H9 (cell line): Measurements from ENCODE around the gene MSLN. TPM values are rescaled to one million over a fixed set of nuclear protein-coding genes. Genes with fewer than 3 reads are reported as not detected.

Source experiments
- DNase-seq: peaks from one replicate; pipeline ENCODE4 v3.0.0-alpha.2; 2017
- H2AFZ ChIP-seq: one replicate; pipeline ENCODE4 v1.6.1; 2013; ENCODE audit warnings: mild to moderate bottlenecking, low read length, control low read depth, moderate library complexity
- H2AK5ac ChIP-seq: 2 replicates; pipeline ENCODE4 v1.6.1; 2013; ENCODE audit warnings: low read length, control low read depth, mixed read lengths; ENCODE audit not compliant: insufficient read length
- H2BK120ac ChIP-seq: one replicate; pipeline ENCODE4 v1.6.1; 2013; ENCODE audit warnings: low read depth, mild to moderate bottlenecking, low read length, control low read depth, inconsistent platforms; ENCODE audit not compliant: poor library complexity, severe bottlenecking
- H2BK12ac ChIP-seq: 2 replicates; pipeline ENCODE4 v1.6.1; 2013; ENCODE audit warnings: low read length, control low read depth, mixed read lengths, low read depth; ENCODE audit not compliant: insufficient read length
- H2BK15ac ChIP-seq: 2 replicates; pipeline ENCODE4 v1.6.1; 2013; ENCODE audit warnings: low read depth, low read length, control low read depth
- H2BK20ac ChIP-seq: one replicate; pipeline ENCODE4 v1.6.1; 2013; ENCODE audit warnings: low read depth, mild to moderate bottlenecking, low read length, control low read depth, inconsistent platforms; ENCODE audit not compliant: poor library complexity, severe bottlenecking
- H2BK5ac ChIP-seq: 2 replicates; pipeline ENCODE4 v1.6.1; 2013; ENCODE audit warnings: low read length, control low read depth, mixed read lengths; ENCODE audit not compliant: insufficient read length
- H3K14ac ChIP-seq: 2 replicates; pipeline ENCODE4 v1.6.1; 2013; ENCODE audit warnings: low read length, control low read depth; ENCODE audit not compliant: insufficient read depth
- H3K18ac ChIP-seq: 2 replicates; pipeline ENCODE4 v1.6.1; 2013; ENCODE audit warnings: low read depth, mild to moderate bottlenecking, mixed read lengths, low read length, control low read depth; ENCODE audit not compliant: insufficient read length
- H3K23ac ChIP-seq: 2 replicates; pipeline ENCODE4 v1.6.1; 2013; ENCODE audit warnings: low read length, control low read depth, mixed read lengths, low read depth; ENCODE audit not compliant: insufficient read length
- H3K23me2 ChIP-seq: 2 replicates; pipeline ENCODE4 v1.6.1; 2013; ENCODE audit warnings: low read depth, mild to moderate bottlenecking, mixed read lengths, low read length, control low read depth; ENCODE audit not compliant: insufficient read length, poor library complexity, severe bottlenecking
- H3K27ac ChIP-seq: 2 replicates; pipeline ENCODE4 v1.5.1; 2013; ENCODE audit warnings: low read length, control low read depth, mixed read lengths, low read depth; ENCODE audit not compliant: insufficient read length
- H3K27me3 ChIP-seq: 2 replicates; pipeline ENCODE4 v1.6.1; 2013; ENCODE audit warnings: low read length, control low read depth, inconsistent platforms; ENCODE audit not compliant: insufficient read depth
- H3K4ac ChIP-seq: 2 replicates; pipeline ENCODE4 v1.6.1; 2013; ENCODE audit warnings: low read depth, mild to moderate bottlenecking, control low read depth, inconsistent platforms, low read length, moderate library complexity
- H3K4me1 ChIP-seq: 2 replicates; pipeline ENCODE4 v1.6.1; 2013; ENCODE audit warnings: low read length, control low read depth, inconsistent platforms; ENCODE audit not compliant: insufficient read depth
- H3K4me2 ChIP-seq: 2 replicates; pipeline ENCODE4 v1.6.1; 2013; ENCODE audit warnings: low read length, control low read depth, mixed read lengths; ENCODE audit not compliant: insufficient read length, insufficient read depth
- H3K56ac ChIP-seq: 2 replicates; pipeline ENCODE4 v1.6.1; 2013; ENCODE audit warnings: low read depth, mild to moderate bottlenecking, mixed read lengths, low read length, control low read depth; ENCODE audit not compliant: insufficient read length
- H3K79me1 ChIP-seq: 2 replicates; pipeline ENCODE4 v1.6.1; 2013; ENCODE audit warnings: low read depth, mild to moderate bottlenecking, moderate library complexity, low read length, control low read depth, inconsistent platforms; ENCODE audit not compliant: insufficient read depth, poor library complexity, severe bottlenecking
- H3K79me2 ChIP-seq: 2 replicates; pipeline ENCODE4 v1.6.1; 2013; ENCODE audit warnings: low read length, control low read depth, inconsistent platforms; ENCODE audit not compliant: insufficient read depth
- H3K9ac ChIP-seq: 2 replicates; pipeline ENCODE4 v1.6.1; 2013; ENCODE audit warnings: low read length, control low read depth, mixed read lengths; ENCODE audit not compliant: insufficient read length; ENCODE audit errors: extremely low read depth
- H3K9me3 ChIP-seq: one replicate; pipeline ENCODE4 v1.6.1; 2013; ENCODE audit warnings: low read depth, low read length, inconsistent platforms; ENCODE audit not compliant: control insufficient read depth
- H3T11ph ChIP-seq: one replicate; pipeline ENCODE4 v1.6.1; 2013; ENCODE audit warnings: mild to moderate bottlenecking, low read length, control low read depth, inconsistent platforms
- H4K20me1 ChIP-seq: one replicate; pipeline ENCODE4 v1.6.1; 2013; ENCODE audit not compliant: control insufficient read depth, insufficient read length, insufficient read depth
- H4K5ac ChIP-seq: 2 replicates; pipeline ENCODE4 v1.6.1; 2013; ENCODE audit warnings: low read depth, mild to moderate bottlenecking, mixed read lengths, low read length, control low read depth; ENCODE audit not compliant: insufficient read length
- H4K8ac ChIP-seq: replicated peaks from 2 replicates; pipeline ENCODE4 v1.6.1; 2013; ENCODE audit warnings: low read length, control low read depth, mixed read lengths, low read depth; ENCODE audit not compliant: insufficient read length
- H4K91ac ChIP-seq: 2 replicates; pipeline ENCODE4 v1.6.1; 2013; ENCODE audit warnings: low read depth, mild to moderate bottlenecking, moderate library complexity, mixed read lengths, low read length, control low read depth; ENCODE audit not compliant: insufficient read length
- H3K27ac Mint-ChIP-seq, 3 experiments: 2 replicates in 2 of 3; 3 replicates in 1 of 3; pipeline ENCODE4 v1.8.0; 2020 to 2021; ENCODE audit warnings: mixed read lengths in 3 of 3, mild to moderate bottlenecking in 1 of 3, moderate library complexity in 1 of 3
- H3K27me3 Mint-ChIP-seq: 2 replicates; pipeline ENCODE4 v1.8.0; 2021; ENCODE audit warnings: low read depth, mild to moderate bottlenecking, moderate library complexity, mixed read lengths
- H3K36me3 Mint-ChIP-seq, 3 experiments: 2 replicates in 2 of 3; 3 replicates in 1 of 3; pipeline ENCODE4 v1.8.0; 2020 to 2021; ENCODE audit warnings: low read depth in 3 of 3, mixed read lengths in 3 of 3; ENCODE audit not compliant: insufficient read depth in 1 of 3
- H3K4me1 Mint-ChIP-seq, 2 experiments: 2 replicates each; pipeline ENCODE4 v1.8.0; 2020; ENCODE audit warnings: mixed read lengths in 2 of 2
- H3K4me3 Mint-ChIP-seq, 2 experiments: 2 replicates in 1 of 2; 3 replicates in 1 of 2; pipeline ENCODE4 v1.8.0; 2020 to 2021; ENCODE audit warnings: mild to moderate bottlenecking in 2 of 2, mixed read lengths in 2 of 2, moderate library complexity in 1 of 2
- H3K9me3 Mint-ChIP-seq, 2 experiments: 2 replicates in 1 of 2; 3 replicates in 1 of 2; pipeline ENCODE4 v1.8.0; 2020; ENCODE audit warnings: mild to moderate bottlenecking in 2 of 2, mixed read lengths in 2 of 2, moderate library complexity in 1 of 2
- WGBS: extraction: QIAGEN DNeasy Blood & Tissue Kit; methylation state at CpG from one replicate; pipeline ENCODE4 v1.1.7; 2013; ENCODE audit warnings: missing lambda C conversion rate, low lambda C conversion rate, mixed read lengths; ENCODE audit not compliant: insufficient read length; ENCODE audit errors: extremely low coverage; 5-methylcytosine and 5-hydroxymethylcytosine counted together
- total RNA-seq: library from RNA; stranded (reverse); gene quantifications from 2 replicates; pipeline ENCODE4 v1.2.1, GENCODE V29; 2021
- TF ChIP-seq, protein P1 (sequence below): fragments of 200-600 bp; sonication (generic); conservative IDR thresholded peaks from 3 replicates; pipeline ENCODE4 v1.8.0; 2021; ENCODE audit warnings: antibody characterized with exemption, mild to moderate bottlenecking

Gene MSLN
- total RNA-seq, 1 experiment from 2014 or later = 0.22 TPM

DNA sequence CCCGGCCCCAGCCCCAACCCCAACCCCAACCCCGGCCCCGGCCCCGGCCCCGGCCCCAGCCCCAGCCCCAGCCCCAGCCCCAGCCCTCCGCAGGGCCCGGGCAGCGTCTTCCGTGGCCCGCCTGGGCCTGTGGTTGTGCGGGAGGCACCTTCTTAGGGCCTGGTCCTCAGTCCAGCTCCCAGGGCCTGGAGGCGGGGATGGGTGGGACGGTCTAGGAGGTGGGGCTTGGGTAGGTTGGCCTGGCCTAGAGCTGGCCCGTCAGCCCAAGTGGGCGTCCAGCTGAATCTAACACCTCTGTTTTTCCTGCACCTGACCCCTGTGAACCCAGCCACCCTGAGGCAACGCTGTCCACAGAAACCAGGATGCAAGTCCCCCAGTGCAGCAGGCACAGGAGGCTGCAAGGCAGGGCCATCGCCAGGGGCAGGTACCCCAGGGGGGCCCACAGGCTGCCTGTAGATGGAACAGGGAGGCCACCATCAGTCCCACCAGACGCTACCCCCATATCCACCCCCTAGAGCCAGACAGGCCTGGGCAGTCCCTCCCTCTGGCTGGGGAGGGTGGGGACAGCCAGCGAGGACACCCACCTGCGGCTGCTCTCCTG lies 8.8 kb downstream of the MSLN start:
- H3K36me3 Mint-ChIP-seq = no peaks in the 10 kb centered on the region
- Histone ChIP-seq H3K56ac (no peak overlapping the region), H3K9me3 (no peaks in the 10 kb centered on the region), H3K4me2 (no peak overlapping the region), H3K27ac (no peak overlapping the region), H4K5ac (no peak overlapping the region), H3K18ac (no peak overlapping the region), H2AFZ (no peak overlapping the region), H3K79me2 (no peaks in the 10 kb centered on the region), H4K91ac (no peak overlapping the region), H3K79me1 (no peaks in the 10 kb centered on the region), H2AK5ac (no peak overlapping the region), H3K9ac (no peak overlapping the region), H2BK12ac (no peak overlapping the region), H3K14ac (no peak overlapping the region), H2BK20ac (no peak overlapping the region), H3K23me2 (no peaks in the 10 kb centered on the region), H2BK15ac (no peak overlapping the region), H3K27me3 (no peaks in the 10 kb centered on the region), H3T11ph (no peak overlapping the region), H4K8ac (no peak overlapping the region), H3K23ac (no peak overlapping the region), H4K20me1 (no peaks in the 10 kb centered on the region), H2BK120ac (no peak overlapping the region), H3K4ac (no peak overlapping the region), H2BK5ac (no peak overlapping the region), H3K4me1 (no peaks in the 10 kb centered on the region)
- no peak overlapping the region for H3K27ac Mint-ChIP-seq
- no peak overlapping the region for H3K4me3 Mint-ChIP-seq
- WGBS = no CpG with 5 or more reads among the region's 20 CpGs
- no peak for DNase-seq
- TF ChIP-seq, protein P1, sequence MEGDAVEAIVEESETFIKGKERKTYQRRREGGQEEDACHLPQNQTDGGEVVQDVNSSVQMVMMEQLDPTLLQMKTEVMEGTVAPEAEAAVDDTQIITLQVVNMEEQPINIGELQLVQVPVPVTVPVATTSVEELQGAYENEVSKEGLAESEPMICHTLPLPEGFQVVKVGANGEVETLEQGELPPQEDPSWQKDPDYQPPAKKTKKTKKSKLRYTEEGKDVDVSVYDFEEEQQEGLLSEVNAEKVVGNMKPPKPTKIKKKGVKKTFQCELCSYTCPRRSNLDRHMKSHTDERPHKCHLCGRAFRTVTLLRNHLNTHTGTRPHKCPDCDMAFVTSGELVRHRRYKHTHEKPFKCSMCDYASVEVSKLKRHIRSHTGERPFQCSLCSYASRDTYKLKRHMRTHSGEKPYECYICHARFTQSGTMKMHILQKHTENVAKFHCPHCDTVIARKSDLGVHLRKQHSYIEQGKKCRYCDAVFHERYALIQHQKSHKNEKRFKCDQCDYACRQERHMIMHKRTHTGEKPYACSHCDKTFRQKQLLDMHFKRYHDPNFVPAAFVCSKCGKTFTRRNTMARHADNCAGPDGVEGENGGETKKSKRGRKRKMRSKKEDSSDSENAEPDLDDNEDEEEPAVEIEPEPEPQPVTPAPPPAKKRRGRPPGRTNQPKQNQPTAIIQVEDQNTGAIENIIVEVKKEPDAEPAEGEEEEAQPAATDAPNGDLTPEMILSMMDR = no peak
- no peaks in the 10 kb centered on the region; a peak in 1 of 5 replicates for H3K9me3 Mint-ChIP-seq
- peaks cover 0 to 3% of the 10 kb centered on the region in 2 experiments; a peak in 1 of 4 replicates for H3K4me1 Mint-ChIP-seq
- peaks cover 5% of the 10 kb centered on the region for H3K27me3 Mint-ChIP-seq
